Activated naive CD4-positive, alpha-beta T cell (primary cell): ENCODE results near the gene MFAP4.

Experiments used
- DNase-seq, 4 experiments: peaks; one replicate each; lab custom pipeline; 2025; lab: John Stamatoyannopoulos, UW

Gene MFAP4, protein sequence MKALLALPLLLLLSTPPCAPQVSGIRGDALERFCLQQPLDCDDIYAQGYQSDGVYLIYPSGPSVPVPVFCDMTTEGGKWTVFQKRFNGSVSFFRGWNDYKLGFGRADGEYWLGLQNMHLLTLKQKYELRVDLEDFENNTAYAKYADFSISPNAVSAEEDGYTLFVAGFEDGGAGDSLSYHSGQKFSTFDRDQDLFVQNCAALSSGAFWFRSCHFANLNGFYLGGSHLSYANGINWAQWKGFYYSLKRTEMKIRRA

DNA sequence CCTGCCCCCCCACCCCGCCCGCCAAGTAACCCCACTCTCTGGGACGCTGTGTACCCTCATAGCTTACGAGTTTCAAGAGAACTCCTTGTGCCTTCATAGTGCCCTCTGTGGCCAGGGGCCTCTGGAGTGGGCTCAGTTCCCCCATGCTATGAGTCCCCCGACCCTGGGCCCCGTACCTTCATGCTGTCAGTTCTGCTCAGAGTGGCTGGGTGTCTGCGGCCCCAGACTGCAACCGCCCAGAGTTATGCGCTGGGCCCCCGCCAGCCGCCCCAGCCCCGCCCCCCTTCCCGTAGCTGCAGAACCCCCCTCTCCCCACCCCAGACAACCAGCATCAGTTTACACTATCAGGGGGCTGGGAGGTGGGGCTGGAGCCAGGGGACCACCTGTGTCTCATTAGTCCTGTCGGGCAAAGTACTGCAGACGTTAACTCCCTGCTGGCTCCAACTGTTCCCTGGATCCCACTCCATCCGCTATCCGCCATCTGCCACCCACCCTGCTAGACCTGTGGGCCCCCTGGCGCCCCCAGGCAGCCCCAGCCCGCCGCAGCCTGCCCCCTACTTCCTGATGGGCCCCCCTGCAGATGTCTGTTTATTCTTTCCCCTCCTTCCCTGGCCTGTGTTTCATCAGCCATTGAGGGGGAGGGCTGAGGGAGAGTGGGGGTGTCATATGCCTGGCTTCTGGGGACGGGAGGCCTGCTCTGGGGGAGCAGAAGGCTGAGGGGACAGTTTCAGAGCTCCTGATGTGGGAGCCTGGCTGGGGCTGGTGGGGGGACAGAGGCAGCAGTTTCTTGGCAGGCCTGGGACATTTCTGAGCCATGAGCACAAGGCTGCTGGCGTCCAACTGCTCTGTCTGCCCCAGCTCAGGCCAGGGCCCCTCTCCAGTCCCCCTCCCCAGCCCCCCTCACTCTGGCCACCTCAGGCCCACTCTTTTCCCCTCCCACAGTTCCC is at the start of gene MFAP4:
Gene MFAP4, minus strand, starts transcription at position 217 of the 947 bp plus-strand sequence. Its CDS starts 35 bp downstream, at position 182.
- DNase-seq, result no peak

DNA sequence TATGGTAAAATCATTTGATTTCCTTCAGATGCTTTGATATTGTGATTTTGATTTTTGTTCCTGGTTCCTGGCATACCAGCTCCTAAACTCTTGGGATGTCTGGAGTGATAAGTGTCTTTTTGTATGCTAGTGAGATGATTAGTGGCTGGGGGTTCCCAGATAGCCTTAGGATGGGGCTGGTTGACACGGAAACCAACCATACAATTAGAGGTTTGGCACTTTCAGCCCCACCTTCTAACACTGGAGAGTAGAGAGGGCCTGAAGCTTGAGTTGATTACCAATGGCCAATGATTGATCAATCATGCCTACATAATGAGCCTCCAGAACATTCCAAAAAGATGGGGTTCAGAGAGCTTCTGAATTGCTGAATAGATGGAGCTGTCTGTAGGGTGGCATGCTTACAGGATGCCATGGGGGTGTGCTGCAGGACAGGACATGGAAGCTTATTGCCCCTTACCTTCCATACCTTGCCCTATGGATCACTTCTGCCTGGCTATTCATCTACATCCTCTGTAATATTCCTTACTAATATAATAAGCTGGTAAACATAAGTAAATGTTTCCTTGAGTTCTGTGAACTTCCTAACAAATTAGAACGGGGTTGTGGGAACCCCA is 46.8 kb upstream of the MFAP4 start:
- no peak for DNase-seq

DNA sequence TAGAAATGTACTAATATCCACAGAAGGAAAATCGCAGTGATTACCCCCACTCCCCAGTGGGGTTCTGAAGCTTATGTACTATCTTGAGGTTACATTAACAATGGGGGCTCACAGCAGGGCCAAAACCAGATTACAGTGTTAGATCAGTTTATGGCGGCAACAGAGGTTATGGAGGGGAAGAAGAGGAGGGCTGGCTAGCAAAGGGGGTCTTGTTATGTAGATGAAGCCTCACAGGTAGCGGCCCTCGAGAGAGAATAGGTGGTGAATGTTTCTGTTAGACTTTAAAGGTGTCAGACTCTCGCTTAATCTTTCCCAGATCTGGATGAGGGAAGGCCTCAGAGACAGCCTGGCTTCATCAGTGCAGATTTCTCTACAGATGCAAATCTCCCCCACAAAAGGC is 46.3 kb upstream of the MFAP4 start:
- no peak for DNase-seq

DNA sequence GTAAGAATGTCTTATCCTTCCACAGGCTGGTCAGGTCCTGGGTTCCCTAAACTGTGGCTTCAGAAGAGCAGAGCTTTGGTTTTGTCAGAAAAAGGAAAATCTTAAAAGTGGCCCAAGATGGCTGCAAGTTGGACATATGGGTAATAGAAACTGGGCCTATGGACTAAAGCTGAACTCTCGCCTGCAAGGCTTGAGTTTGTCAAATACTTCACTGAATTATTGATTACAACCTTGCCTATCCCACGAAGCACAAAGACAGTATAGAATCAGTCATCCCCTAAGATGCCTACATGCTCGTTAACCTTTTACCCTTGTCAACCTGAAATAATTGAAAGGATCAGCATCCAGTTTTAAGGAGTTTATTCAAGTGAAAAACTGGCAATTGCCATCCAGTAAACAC is 44.7 kb upstream of the MFAP4 start:
- DNase-seq, result no peak

DNA sequence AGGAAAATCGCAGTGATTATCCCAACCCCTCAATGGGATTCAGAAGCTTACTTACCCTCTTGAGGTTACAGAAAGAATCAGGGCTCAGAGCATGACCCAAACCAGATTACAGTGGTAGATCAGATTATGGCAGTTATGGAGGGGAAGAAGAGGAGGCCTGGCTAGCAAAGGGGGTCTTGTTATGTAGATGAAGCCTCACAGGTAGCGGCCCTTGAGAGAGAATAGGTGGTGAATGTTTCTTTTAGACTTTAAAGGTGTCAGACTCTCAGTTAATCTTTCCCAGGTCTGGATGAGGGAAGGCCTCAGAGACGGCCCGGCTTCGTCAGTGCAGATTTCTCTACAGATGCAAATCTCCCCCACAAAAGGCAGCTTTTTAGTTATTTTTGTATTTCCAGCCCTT is 39.6 kb upstream of the MFAP4 start:
- no peak for DNase-seq

DNA sequence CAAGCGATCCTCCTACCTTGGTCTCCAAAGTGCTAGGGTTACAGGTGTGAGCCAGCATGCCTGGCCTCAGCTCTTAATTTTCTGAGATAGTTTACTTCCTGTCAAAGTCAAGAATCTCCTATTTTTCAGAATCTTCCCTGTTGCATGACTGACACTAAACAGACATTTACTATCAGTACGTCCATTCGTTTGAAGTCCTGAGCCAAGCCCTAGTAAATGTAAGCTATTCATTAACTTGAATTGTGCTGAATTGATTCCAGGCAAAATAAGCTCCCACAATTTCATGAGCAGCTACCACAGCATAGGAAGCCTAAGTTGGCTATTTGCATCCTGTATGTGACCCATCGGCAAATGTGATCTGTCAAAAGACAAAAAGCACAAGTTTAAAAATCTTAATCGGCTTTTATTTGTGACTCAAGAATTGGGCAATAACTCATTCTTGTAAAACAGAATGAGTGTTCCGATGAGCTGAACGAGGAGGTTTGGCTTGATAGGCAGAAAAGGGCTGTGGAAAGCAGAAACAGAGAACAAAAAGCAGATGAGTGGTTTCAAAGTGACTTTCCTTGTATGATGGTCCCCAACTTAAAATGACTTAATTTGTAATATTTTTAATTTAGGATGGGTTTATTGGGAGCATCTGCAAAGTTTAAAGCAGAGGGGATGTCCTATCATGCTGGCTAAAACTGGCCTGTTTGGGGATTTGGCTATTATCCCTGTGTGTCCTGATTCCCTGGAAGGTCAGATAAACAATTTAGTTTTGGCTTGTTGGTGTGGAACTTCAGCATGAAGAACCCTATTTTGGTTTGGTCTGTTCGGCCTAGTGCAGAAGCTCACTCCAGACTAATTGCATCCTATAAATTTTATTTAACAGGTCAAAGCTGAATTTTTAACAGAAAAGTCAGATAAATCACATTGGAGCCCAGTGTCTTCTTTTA is 38.2 kb upstream of the MFAP4 start:
- DNase-seq, result no peak

DNA sequence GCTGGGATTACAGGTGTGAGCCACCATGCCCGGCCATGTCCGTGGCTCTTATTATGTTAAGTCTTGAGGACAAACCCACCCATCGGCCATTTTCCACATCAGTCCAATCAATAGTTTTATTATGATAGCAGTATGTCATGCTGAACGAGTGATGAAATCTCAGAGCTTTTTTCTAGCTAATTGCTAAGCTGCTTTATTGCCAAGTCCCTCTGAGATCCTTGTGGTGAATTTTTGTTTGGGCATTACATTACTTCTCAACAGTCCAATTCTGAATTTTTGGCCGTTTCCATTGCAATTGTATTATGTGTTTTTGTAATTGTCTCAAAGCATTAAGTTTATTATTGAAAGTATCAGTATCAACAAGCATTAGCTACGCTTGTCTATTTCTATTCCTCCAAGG is 34.9 kb upstream of the MFAP4 start:
- DNase-seq, result no peak

DNA sequence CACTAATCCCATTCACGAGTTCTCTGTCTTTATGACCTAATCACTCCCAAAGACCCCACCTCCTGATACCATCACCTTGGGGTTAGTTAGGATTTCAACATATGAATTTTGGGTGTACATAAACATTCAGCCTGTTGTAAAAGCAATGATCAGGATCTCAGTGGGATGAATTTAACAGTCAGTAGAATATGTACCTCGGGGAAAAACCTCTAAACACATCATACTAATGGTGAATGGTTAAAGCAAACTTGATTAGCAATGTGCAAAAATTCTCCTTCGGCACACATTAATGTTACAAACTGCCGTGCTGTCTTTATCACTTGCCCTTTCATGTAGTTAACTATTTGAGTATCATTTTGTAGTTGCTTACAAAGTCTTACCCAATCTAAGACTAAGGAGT is 34.2 kb upstream of the MFAP4 start:
- DNase-seq, result no peak

DNA sequence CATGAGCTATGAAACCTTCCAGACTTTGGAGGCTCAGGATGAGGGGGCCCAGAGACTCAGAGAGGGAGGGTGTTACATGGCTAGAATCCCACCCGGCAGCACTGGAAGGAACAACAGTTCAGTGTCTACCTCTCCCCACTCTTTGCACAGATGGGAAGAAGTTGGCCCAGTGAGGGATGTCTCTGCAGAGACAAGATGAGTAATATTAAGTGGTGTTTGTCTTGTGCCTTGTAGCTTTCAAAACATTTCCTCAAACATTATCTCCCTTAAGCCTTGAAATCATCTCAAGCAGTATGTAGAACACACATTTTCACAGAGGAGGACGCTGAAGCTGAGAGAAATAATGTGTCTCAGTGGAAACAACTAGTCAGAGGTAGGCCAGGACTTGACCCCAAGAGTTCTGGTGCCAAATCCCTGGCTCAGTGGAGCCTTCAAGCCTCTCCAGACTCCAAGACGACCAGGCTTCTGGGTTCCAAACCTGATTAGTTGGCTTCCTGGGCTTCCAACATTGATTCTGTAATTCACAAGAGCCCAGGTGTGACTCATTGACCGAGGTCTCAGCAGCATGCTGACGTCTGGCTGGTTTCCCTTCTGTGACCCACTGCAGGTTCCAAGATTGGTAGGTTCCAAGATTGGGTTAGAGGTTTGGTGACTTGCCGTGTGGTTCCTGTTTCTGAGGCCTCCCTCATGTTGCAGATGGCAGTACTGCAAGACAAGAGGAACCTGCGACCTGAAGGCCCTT is 31.4 kb upstream of the MFAP4 start:
- DNase-seq, result no peak

DNA sequence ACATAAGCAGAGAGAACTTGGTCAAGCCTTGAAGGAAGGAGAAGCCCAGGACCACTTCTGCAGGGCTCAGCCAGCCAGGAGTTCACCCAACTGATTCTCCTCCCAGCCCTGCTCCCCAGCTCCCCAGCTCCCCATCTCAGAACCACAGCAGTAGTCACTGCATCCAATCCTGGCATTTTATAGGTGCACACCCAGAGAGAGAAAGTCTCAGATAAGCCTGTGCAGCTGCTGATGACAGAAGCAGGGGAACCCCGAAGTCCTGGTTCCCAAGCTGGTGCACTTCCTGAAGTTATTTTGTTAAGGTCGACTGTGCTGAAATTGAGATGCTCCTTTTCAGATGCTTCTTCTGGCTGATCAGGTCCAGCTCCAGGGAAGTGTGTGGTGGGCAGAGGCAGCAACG is 30.6 kb upstream of the MFAP4 start:
- DNase-seq, result no peak

DNA sequence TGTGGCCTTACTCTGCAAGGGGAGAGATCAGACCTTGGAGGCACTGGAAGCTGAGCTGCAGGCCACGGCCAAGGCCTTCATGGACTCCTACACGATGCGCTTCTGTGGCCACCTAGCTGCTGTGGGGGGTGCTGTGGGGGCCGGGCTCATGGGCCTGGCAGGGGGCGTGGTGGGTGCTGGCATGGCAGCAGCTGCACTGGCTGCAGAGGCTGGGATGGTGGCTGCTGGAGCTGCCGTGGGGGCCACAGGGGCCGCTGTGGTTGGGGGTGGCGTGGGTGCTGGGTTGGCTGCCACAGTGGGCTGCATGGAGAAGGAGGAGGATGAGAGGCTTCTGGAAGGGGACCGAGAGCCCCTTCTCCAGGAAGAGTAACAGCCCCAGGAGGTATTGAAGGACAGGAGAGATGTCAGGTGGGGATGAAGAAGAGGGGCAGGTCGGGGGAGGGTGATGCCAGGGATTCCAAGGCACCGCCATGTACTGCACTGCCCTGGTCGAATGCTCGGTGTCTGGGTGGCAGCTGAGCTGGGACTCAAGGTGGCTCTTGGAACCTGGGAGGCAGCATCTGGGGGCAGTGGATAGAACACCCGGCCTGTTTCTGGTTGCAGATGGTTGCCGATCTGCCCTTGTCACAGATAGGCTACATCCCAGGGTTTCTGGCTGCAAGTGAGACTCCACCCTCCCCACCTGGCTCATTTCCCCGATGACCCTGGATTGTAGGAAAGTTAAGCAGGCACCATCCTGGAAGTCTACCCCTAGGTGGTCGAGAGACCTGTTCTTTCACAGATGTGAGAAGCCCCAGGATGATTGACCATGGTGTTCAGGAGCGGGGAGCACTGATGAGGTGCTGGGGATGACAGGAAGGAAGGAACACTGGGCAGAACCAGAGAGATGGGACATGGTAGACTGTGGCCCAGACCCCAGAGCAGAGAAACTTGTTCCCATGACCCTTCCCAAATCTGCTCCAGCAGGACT is 29.1 kb upstream of the MFAP4 start:
- no peak for DNase-seq

DNA sequence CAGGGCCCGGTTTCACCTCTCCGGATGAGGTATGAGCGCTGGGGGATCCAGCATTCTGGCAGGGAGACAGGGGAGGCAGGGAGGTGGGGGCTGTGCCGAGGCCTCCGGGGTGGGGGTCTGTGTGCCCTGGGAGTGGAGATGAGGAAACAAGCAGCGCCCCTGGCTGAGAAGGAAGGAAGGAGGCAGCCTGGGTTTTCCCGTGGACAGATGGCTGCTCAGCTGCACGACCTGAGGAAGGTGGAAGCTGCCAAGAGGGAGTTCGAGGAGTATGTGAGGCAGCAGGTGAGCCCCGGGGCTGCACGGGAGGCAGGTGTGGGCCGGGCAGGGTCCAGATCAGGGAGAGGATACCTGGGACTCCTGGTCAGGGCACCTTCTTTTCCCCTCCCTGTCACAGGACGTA is 28.3 kb upstream of the MFAP4 start:
- DNase-seq, result no peak

DNA sequence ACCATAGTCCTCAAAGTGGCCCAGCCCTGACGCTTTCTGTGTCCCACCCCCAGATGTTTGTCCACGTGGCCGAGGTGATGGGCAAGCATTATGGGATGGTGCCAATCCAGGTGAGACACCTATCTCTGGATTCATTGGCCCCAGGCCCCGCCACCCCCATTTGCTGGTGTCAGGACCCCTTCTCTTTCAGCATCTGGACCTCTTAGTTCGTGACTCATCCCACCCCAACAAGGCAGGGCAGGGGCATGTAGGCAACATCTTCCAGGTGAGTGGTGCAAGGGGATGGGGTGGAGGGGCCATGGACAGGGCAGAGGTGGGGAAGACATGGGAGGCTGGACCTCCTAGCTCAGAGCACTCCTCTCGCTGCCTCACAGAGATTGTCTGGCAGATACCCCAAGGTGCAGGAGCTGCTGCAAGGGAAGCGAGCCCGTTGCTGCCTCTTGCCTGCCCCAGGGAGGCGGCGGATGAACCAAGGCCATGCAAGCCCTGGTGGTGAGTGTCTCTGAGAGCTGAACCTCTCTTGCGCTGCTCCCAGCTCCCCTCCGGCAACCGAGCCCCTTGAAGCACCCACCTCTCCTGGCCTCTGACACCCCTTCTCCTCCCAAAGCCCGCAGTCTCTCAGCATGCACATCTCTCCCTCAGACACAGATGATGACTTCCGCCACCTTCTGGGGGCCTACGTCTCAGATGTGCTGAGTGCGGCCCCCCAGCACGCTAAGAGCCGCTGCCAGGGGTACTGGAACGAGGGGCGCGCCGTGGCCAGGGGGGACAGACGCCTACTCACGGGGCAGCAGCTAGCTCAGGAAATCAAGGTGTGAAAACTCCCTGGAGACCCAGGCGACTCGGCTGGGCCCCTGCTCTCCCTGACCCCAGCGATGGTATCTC is 27.6 kb upstream of the MFAP4 start:
- no peak for DNase-seq

DNA sequence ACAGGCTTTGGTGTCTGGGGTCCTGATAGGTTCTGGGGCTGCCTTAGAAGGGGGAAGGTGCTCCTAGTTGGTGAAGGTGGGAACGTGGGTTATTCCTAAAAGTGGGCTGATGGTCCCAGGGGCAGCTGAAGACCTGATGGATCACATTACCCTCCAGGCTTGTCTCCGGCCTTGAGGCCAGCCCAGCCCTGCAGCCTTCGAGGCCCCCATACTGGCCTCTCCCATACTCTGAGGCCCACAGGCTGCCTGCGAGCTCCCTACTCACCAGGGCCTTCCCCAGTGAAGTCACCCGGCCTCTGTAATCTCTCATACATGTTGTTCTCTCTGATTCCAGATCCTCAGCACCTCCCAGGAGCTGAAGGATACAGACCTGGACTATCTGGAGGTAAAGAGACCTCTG is 26.8 kb upstream of the MFAP4 start:
- no peak for DNase-seq

DNA sequence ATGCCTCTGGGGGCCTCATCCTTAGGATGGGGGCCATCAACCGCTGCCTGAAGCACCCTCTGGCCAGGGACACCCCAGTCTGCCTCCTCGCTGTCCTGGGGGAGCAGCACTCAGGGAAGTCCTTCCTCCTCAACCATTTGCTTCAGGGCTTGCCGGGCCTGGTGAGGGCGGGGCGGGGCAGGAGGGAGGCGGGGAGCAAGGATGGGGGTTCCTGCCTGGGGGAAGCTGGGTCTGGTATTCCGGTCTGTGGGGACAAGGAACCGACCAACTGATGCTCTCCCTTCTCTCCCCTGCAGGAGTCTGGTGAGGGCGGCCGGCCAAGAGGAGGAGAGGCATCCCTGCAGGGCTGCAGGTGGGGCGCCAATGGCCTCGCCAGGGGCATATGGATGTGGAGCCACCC is 26.0 kb upstream of the MFAP4 start:
- DNase-seq, result no peak

DNA sequence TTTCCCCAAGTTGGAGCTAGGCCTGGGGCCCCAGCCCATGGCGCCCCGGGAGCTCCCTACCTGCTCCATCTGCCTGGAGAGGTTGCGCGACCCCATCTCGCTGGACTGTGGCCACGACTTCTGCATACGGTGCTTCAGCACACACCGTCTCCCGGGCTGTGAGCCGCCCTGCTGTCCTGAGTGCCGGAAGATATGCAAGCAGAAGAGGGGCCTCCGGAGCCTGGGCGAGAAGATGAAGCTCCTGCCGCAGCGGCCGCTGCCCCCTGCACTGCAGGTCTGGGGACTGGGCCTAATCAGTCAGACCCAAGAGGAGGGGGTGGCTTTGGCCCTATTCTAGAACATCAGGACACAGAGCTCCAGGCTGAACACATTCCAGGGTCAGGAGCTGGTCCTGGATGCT is 25.5 kb upstream of the MFAP4 start:
- no peak for DNase-seq

DNA sequence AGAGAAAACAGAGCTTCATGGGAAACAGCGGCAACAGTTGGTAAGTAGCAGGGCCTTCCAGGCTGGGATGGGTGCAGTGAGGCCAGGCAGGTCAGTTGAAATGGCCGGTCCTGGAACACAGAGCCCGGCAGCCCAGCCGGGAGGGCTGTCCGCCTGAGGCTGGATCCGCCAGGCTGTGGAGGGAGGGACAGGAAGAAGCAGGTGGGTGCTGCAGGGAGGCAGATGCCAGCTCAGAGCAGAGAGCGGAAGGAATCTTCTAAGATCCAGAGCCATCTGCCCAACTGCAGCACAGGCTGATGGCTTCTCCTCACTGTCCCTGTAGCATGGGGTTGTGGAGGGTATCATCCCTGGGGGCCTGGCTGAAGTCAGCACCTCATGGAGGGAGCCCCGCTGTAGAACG is 24.6 kb upstream of the MFAP4 start:
- DNase-seq, result no peak

DNA sequence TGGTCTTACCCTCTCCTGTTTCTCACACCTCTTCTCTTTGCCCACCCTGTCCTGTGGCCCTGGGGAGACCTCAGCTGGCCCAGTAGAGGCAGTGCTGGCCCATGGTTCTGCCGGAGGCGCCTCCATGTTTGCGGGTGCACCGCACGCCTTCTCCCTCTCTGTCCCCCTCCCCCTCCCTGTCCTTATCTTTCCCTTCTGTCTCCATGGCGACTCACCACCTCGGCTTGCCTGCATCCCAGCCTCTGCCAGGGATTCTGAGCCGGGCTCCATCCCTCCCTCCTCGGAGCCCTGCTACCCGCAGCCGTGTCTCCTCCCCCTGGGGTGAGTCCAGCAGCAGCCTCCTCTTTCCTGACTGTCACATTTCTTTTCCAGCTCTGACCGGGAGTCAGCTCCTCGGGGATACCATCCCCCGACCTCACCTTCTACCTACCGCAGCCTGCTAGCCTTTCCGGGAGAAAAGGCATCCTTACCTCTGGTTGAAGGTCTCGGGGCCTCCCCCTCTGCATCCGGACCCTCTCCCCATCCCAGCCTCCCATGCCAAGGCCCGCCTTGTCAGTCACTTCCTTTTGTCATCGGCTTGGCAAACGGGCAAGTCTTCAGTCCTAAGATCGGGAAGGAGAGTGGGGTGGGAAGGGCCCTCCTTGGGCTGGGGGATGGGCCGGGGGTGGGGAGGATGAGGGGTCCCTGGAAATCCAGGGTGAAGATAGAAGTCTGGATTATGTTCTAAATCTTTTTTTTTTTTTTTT is 24.1 kb upstream of the MFAP4 start, which contains the start of gene RNF112:
Gene RNF112, plus strand, starts transcription at position 358 of the 746 bp plus-strand sequence. Its CDS starts 177 bp downstream, at position 535.
- DNase-seq, result no peak
